Ovary (tissue), 3 donors: Measurements from ENCODE around the gene PTPN23.

ENCODE experiments used
- CTCF ChIP-seq, 3 donors: fragments of 450-650 bp in 2 of 3; fragments of 200-600 bp in 1 of 3; IDR thresholded peaks; one replicate each; pipeline versions ENCODE4 v1.5.1 to v1.8.0; 2016 to 2022; ENCODE audit warnings: antibody characterized with exemption in 3 of 3, mild to moderate bottlenecking in 1 of 3
- EP300 ChIP-seq: sonication (generic); formaldehyde crosslinking; IDR thresholded peaks from one replicate; pipeline ENCODE4 v1.6.1; 2017; ENCODE audit warnings: antibody characterized with exemption
- POLR2A ChIP-seq: fragments of 450-650 bp; IDR thresholded peaks from one replicate; pipeline ENCODE4 v1.6.1; 2017; ENCODE audit warnings: antibody characterized with exemption, mild to moderate bottlenecking, moderate library complexity
- donor health status: DM: no; HTN: no; CAD: no.

GRCh38 chr3:47394140-47394870 is 13.5 kb downstream of the PTPN23 start:
- TF ChIP-seq CTCF (IDR thresholded peaks at IDR 0.05) (no peak), POLR2A (no peak), EP300 (no peak)
